IPS-20b (cell line): ENCODE measurements around the gene HDAC11.
A peak's percentile ranks its signal among the peaks of the same experiment; 100 is the strongest.

Experiments used
- H3K27ac ChIP-seq: one replicate; pipeline ENCODE4 v1.5.1; 2013; ENCODE audit warnings: low read length
- H3K27me3 ChIP-seq: 2 replicates; pipeline ENCODE4 v1.6.1; 2013; ENCODE audit warnings: mild to moderate bottlenecking, low read length, inconsistent platforms; ENCODE audit not compliant: insufficient read depth
- H3K36me3 ChIP-seq: 2 replicates; pipeline ENCODE4 v1.6.1; 2013; ENCODE audit warnings: low read depth, mild to moderate bottlenecking, inconsistent platforms, low read length, moderate library complexity; ENCODE audit not compliant: insufficient read depth
- H3K4me1 ChIP-seq: 2 replicates; pipeline ENCODE4 v1.6.1; 2013; ENCODE audit warnings: mild to moderate bottlenecking, control low read depth, inconsistent platforms, low read length, moderate library complexity; ENCODE audit not compliant: insufficient read depth
- H3K4me3 ChIP-seq: 2 replicates; pipeline ENCODE4 v1.5.1; 2013; ENCODE audit warnings: mild to moderate bottlenecking, low read length, inconsistent platforms
- H3K9ac ChIP-seq: 2 replicates; pipeline ENCODE4 v1.6.1; 2013; ENCODE audit warnings: low read depth, mild to moderate bottlenecking, inconsistent platforms, low read length, moderate library complexity
- H3K9me3 ChIP-seq: 2 replicates; pipeline ENCODE4 v1.6.1; 2013; ENCODE audit warnings: mild to moderate bottlenecking, low read depth, low read length, inconsistent platforms; ENCODE audit not compliant: insufficient read depth

The HDAC11 gene

GRCh38 chr3:13473020-13473419 is 7.1 kb upstream of the HDAC11 start:
- H3K27ac ChIP-seq: no peak overlapping the region
- peaks cover 14% of the 10 kb centered on the region for H3K27me3 ChIP-seq
- no peak overlapping the region for H3K4me3 ChIP-seq
- no peaks in the 10 kb centered on the region for H3K9me3 ChIP-seq
- H3K9ac ChIP-seq: no peak overlapping the region
- H3K36me3 ChIP-seq: no peaks in the 10 kb centered on the region
- peaks cover 16% of the 10 kb centered on the region for H3K4me1 ChIP-seq

GRCh38 chr3:13474021-13474420 is 6.1 kb upstream of the HDAC11 start:
- Histone ChIP-seq H3K4me1 (peaks cover 16% of the 10 kb centered on the region), H3K27ac (no peak overlapping the region), H3K4me3 (no peak overlapping the region), H3K9ac (no peak overlapping the region), H3K36me3 (no peaks in the 10 kb centered on the region), H3K27me3 (peaks cover 14% of the 10 kb centered on the region), H3K9me3 (no peaks in the 10 kb centered on the region)

GRCh38 chr3:13474776-13475303 is 5.3 kb upstream of the HDAC11 start:
- H3K9ac ChIP-seq: no peak overlapping the region
- no peak overlapping the region for H3K27ac ChIP-seq
- no peaks in the 10 kb centered on the region for H3K9me3 ChIP-seq
- H3K4me1 ChIP-seq: peaks cover 16% of the 10 kb centered on the region
- H3K36me3 ChIP-seq: no peaks in the 10 kb centered on the region
- H3K4me3 ChIP-seq: no peak overlapping the region
- peaks cover 14% of the 10 kb centered on the region for H3K27me3 ChIP-seq

GRCh38 chr3:13475871-13476590 is 4.1 kb upstream of the HDAC11 start:
- no peak overlapping the region for H3K4me3 ChIP-seq
- H3K9ac ChIP-seq: no peak overlapping the region
- no peaks in the 10 kb centered on the region for H3K9me3 ChIP-seq
- H3K27me3 ChIP-seq: peaks cover 17% of the 10 kb centered on the region
- H3K27ac ChIP-seq: no peak overlapping the region
- H3K36me3 ChIP-seq: no peaks in the 10 kb centered on the region
- peaks cover 16% of the 10 kb centered on the region for H3K4me1 ChIP-seq

GRCh38 chr3:13477943-13478342 is 2.2 kb upstream of the HDAC11 start:
- no peak overlapping the region for H3K9ac ChIP-seq
- H3K27me3 ChIP-seq: peaks cover 20% of the 10 kb centered on the region
- no peaks in the 10 kb centered on the region for H3K9me3 ChIP-seq
- peak overlapping the region; percentile 43; the same call in 1 of the 2 replicates for H3K4me3 ChIP-seq
- H3K36me3 ChIP-seq: no peaks in the 10 kb centered on the region
- H3K4me1 ChIP-seq: peaks cover 14% of the 10 kb centered on the region
- no peak overlapping the region for H3K27ac ChIP-seq

- H3K36me3 ChIP-seq: no peaks in the 10 kb centered on the region
- H3K9me3 ChIP-seq: no peaks in the 10 kb centered on the region
- H3K9ac ChIP-seq: peak overlapping the region; percentile 75; the same call in 1 of the 2 replicates
- H3K27me3 ChIP-seq: peaks cover 17% of the 10 kb centered on the region
- peaks cover 5% of the 10 kb centered on the region; the same call in 1 of the 2 replicates for H3K4me1 ChIP-seq
- H3K4me3 ChIP-seq: peak overlapping the region; percentile 80
- no peak overlapping the region for H3K27ac ChIP-seq
Observed at GRCh38 chr3:13479332-13479581, 849 bp upstream of the HDAC11 start.

- H3K9me3 ChIP-seq: no peaks in the 10 kb centered on the region
- H3K4me1 ChIP-seq: peaks cover 7% of the 10 kb centered on the region; the same call in 1 of the 2 replicates
- H3K27me3 ChIP-seq: peaks cover 16% of the 10 kb centered on the region
- peak overlapping the region; percentile 58; the same call in 1 of the 2 replicates for H3K9ac ChIP-seq
- peak overlapping the region; percentile 79 for H3K4me3 ChIP-seq
- H3K36me3 ChIP-seq: no peaks in the 10 kb centered on the region
- H3K27ac ChIP-seq: no peak overlapping the region
Observed at GRCh38 chr3:13480340-13481318, 523 bp downstream of the HDAC11 start.

GRCh38 chr3:13482106-13482690 is 2.1 kb downstream of the HDAC11 start:
- H3K4me3 ChIP-seq: no peak overlapping the region
- H3K9me3 ChIP-seq: no peaks in the 10 kb centered on the region
- peaks cover 7% of the 10 kb centered on the region; the same call in 1 of the 2 replicates for H3K4me1 ChIP-seq
- no peaks in the 10 kb centered on the region for H3K36me3 ChIP-seq
- peaks cover 13% of the 10 kb centered on the region for H3K27me3 ChIP-seq
- H3K27ac ChIP-seq: no peak overlapping the region
- H3K9ac ChIP-seq: no peak overlapping the region

GRCh38 chr3:13483286-13483685 is 3.2 kb downstream of the HDAC11 start:
- H3K9ac ChIP-seq: no peak overlapping the region
- H3K27ac ChIP-seq: no peak overlapping the region
- H3K36me3 ChIP-seq: no peaks in the 10 kb centered on the region
- H3K4me1 ChIP-seq: peaks cover 3% of the 10 kb centered on the region; the same call in 1 of the 2 replicates
- no peak overlapping the region for H3K4me3 ChIP-seq
- peaks cover 13% of the 10 kb centered on the region for H3K27me3 ChIP-seq
- no peaks in the 10 kb centered on the region for H3K9me3 ChIP-seq

- Histone ChIP-seq H3K4me1 (peaks cover 3% of the 10 kb centered on the region; the same call in 1 of the 2 replicates), H3K9ac (no peak overlapping the region), H3K27ac (no peak overlapping the region)
Observed at GRCh38 chr3:13483988-13484695, 4.0 kb downstream of the HDAC11 start.

More at GRCh38 chr3:13483988-13484695, 4.0 kb downstream of the HDAC11 start:
- Histone ChIP-seq H3K4me3 (no peak overlapping the region), H3K36me3 (no peaks in the 10 kb centered on the region), H3K27me3 (peaks cover 13% of the 10 kb centered on the region), H3K9me3 (no peaks in the 10 kb centered on the region)
